Dendritic cell treated with granulocyte-macrophage colony-stimulating factor and Interleukin-4, amounts not matched to agents 40 ng/mL and 50 ng/mL, for 4 days (primary cell): ENCODE data around the gene PRR5L.

ENCODE experiments used
- H3K27ac Mint-ChIP-seq: one replicate; pipeline ENCODE4 v1.8.0; 2022; ENCODE audit warnings: mild to moderate bottlenecking, mixed read lengths
- H3K27me3 Mint-ChIP-seq: one replicate; pipeline ENCODE4 v1.8.0; 2022; ENCODE audit warnings: mild to moderate bottlenecking, mixed read lengths
- H3K36me3 Mint-ChIP-seq: one replicate; pipeline ENCODE4 v1.8.0; 2022; ENCODE audit warnings: low read depth, mixed read lengths
- H3K4me1 Mint-ChIP-seq: one replicate; pipeline ENCODE4 v1.8.0; 2022; ENCODE audit warnings: low read depth, mixed read lengths
- H3K4me3 Mint-ChIP-seq: one replicate; pipeline ENCODE4 v1.8.0; 2022; ENCODE audit warnings: mild to moderate bottlenecking, moderate library complexity, mixed read lengths
- H3K9me3 Mint-ChIP-seq: one replicate; pipeline ENCODE4 v1.8.0; 2022; ENCODE audit warnings: mixed read lengths
- intact Hi-C: fragments of 100-400 bp; cut with micrococcal nuclease; formaldehyde crosslinking; loops from one replicate; pipeline ENCODE4 v1.15.0; 2022

The PRR5L gene, protein sequence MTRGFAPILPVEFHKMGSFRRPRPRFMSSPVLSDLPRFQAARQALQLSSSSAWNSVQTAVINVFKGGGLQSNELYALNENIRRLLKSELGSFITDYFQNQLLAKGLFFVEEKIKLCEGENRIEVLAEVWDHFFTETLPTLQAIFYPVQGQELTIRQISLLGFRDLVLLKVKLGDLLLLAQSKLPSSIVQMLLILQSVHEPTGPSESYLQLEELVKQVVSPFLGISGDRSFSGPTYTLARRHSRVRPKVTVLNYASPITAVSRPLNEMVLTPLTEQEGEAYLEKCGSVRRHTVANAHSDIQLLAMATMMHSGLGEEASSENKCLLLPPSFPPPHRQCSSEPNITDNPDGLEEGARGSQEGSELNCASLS

DNA sequence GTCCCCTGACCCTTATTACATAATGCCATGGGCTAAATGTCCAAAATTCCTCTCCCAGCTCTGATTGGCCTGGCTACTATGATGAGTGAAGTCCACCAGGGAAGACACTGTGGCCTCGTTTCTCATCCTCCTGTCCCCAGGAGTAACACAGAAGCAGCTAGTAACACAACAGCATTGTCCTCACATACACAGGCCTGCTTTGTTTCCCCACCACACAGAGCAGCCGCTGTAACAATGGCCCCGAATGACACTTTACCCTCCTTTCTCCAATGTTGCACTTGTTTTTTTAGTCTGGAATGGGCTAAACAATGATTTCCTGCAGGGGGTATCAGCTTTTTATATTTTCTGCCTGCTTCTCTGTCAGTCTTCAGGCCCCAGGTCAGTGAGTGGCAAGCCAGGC is at the start of gene PRR5L:
Gene PRR5L (plus strand): TSS at position 363 of the 400 bp plus-strand sequence. CDS start 104,834 bp downstream, outside the sequence.
- Mint-ChIP-seq H3K27ac (no peak within 1 kb of the TSS), H3K27me3 (no peaks in the 10 kb centered on the region), H3K9me3 (no peaks in the 10 kb centered on the region), H3K4me3 (no peak within 1 kb of the TSS), H3K4me1 (peaks cover 17% of the 10 kb centered on the region), H3K36me3 (no peaks in the 10 kb centered on the region)
- intact Hi-C loops, result no loop called here

DNA sequence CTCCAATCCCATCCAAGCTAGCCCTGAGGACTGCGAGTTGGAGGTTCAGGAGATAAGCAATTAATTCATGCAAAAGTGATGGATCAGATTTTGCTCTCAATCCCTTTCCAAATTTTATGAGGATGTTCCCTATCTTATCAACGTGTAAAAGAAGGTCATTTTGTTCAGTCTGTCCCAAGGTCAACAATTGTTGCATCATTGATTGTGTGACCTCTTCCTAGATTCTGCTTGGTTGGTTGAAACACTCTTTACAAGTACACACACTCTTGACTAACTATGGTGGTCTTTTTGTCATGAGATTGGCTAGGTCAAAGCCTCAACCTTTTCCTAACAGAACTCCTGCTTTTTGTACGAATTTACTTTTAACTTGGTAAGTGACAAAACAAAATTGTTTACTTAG is 48.6 kb upstream of the PRR5L start:
- Mint-ChIP-seq H3K27me3 (peaks cover 16% of the 10 kb centered on the region), H3K4me3 (no peak overlapping the region), H3K36me3 (no peaks in the 10 kb centered on the region), H3K9me3 (no peaks in the 10 kb centered on the region), H3K4me1 (peaks cover 10% of the 10 kb centered on the region), H3K27ac (no peak overlapping the region)
- intact Hi-C loops, result no loop called here

DNA sequence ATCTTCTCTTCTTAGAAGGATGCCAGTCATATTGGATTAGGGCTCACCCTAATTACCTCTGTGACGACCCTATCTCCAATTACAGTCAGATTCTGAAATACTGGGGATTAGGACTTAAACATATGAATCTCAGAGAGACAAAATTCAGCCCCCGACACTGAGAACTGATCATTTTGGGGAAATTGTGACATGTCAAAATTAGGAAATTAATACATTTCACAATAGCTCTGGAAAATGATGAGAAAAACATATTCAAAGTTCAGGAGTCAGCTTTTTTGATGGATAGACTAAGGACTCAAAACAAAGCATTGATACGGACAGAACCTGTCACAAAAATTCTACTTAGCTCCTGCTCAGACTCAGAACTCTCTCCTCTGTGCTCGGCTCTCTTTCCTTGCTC is 47.7 kb upstream of the PRR5L start:
- Mint-ChIP-seq H3K27me3 (peaks cover 19% of the 10 kb centered on the region), H3K9me3 (no peaks in the 10 kb centered on the region), H3K27ac (no peak overlapping the region), H3K36me3 (no peaks in the 10 kb centered on the region), H3K4me3 (no peak overlapping the region), H3K4me1 (peaks cover 10% of the 10 kb centered on the region)
- intact Hi-C loops, result no loop called here

DNA sequence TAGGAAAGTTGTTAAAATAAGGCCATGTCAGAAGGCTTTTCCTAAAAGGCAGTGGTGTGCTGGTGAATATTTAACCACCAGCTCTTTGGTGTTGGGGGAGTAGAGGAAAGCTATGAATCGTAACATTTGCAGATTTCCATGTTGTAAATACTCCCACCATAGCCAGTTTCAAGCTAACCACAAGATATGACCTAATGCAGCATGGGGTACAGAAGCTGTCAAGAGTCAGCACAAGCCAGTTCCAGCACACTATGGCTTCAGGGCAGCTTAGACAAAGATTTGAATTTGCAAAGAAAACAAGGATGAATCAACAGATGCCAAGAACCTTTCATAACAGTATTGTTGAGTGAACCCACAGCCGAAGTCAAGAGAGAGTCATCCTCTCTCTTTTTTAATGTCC is 46.8 kb upstream of the PRR5L start:
- no peaks in the 10 kb centered on the region for H3K36me3 Mint-ChIP-seq
- no peak overlapping the region for H3K27ac Mint-ChIP-seq
- peaks cover 20% of the 10 kb centered on the region for H3K27me3 Mint-ChIP-seq
- intact Hi-C loops, result no loop called here
- H3K4me3 Mint-ChIP-seq, result no peak overlapping the region
- H3K4me1 Mint-ChIP-seq, result peaks cover 10% of the 10 kb centered on the region
- H3K9me3 Mint-ChIP-seq, result no peaks in the 10 kb centered on the region

DNA sequence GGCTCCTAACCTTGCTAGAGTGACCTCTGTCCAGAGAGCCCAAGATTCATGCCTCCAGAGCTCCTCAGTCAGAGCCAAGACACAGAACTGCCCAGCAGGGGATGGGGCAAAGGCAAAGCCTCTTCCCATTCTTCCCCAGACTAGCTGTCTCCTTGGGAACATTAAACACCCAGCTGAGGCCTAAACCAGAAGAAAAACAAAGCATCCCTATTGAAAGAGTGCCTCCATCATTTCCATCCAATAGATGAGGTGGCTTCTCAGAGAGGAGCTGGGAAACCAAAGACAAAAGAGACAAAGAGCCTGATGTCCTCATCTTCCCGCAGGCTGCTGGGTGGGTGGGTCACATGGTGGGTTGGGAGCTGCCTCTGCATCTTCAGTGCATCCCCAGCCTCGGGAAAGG is 44.3 kb upstream of the PRR5L start:
- peaks cover 21% of the 10 kb centered on the region for H3K27me3 Mint-ChIP-seq
- intact Hi-C loops, result no loop called here
- no peaks in the 10 kb centered on the region for H3K36me3 Mint-ChIP-seq
- H3K4me3 Mint-ChIP-seq, result no peak overlapping the region
- no peak overlapping the region for H3K27ac Mint-ChIP-seq
- no peaks in the 10 kb centered on the region for H3K9me3 Mint-ChIP-seq
- H3K4me1 Mint-ChIP-seq, result peaks cover 10% of the 10 kb centered on the region

DNA sequence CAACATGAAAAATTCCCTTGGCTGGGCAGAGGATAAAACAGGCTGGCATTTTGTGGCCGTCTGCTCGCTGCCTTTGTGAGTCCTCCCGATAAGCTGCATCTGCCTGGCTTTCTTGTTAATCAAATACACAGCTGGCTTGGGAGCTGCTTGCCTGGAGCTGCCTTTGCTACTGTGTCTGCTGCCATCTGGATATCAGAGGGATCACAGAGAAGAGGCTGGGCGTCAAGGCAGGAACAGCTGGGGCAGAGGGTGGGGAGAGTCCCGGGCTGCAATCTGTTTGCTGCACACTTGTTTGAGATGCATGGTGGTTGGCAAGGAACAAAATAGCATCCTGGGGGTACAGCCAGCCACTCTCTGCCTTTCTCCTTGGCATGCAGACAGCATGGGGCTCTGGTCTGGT is 42.9 kb upstream of the PRR5L start:
- intact Hi-C loops, result no loop called here
- no peaks in the 10 kb centered on the region for H3K36me3 Mint-ChIP-seq
- no peaks in the 10 kb centered on the region for H3K9me3 Mint-ChIP-seq
- peaks cover 21% of the 10 kb centered on the region for H3K27me3 Mint-ChIP-seq
- H3K4me1 Mint-ChIP-seq, result peaks cover 5% of the 10 kb centered on the region
- no peak overlapping the region for H3K27ac Mint-ChIP-seq
- H3K4me3 Mint-ChIP-seq, result no peak overlapping the region

DNA sequence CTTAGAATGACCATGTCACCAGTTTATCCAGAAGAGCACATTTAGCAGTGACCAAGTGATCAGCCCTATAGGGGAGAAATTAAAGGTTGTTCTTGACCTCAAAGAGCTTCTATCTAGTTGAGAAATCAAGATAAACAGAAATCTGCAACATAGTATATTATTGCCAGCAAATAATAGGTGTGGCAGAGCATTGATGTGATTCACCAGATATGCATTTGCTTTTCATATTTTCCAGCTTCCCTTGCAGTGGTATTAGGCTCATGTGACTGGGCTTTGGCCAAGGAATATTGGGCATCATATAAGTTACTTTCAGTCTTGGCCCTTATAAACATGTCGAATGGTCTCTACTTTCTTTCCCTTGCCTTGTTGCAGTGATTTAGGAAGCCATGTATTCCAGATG is 41.4 kb upstream of the PRR5L start:
- Mint-ChIP-seq H3K4me3 (no peak overlapping the region), H3K36me3 (no peaks in the 10 kb centered on the region), H3K27ac (no peak overlapping the region), H3K9me3 (no peaks in the 10 kb centered on the region), H3K27me3 (peaks cover 30% of the 10 kb centered on the region), H3K4me1 (no peaks in the 10 kb centered on the region)
- intact Hi-C loops, result no loop called here

DNA sequence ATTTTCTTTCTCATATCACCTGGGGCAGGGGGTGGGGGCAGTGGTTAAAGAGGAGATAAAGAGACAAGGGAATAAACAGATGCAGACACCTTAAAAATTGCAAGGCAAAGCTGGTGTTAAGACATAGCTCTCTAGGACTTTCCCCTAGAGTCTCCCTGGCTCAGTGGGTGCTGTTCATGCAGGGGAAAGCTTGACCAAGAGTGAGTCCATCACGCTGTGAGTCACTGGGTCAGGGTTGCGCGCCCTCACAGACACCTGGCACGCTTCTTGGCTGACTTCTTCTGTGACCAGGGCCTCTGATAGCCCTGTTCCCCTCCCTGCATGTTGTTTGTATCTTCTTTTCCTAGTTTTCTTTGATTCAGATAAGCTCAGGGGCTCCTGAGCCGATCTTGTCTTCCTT is 38.7 kb upstream of the PRR5L start:
- peaks cover 39% of the 10 kb centered on the region for H3K27me3 Mint-ChIP-seq
- no peak overlapping the region for H3K27ac Mint-ChIP-seq
- H3K36me3 Mint-ChIP-seq, result no peaks in the 10 kb centered on the region
- intact Hi-C loops, result no loop called here
- no peaks in the 10 kb centered on the region for H3K9me3 Mint-ChIP-seq
- H3K4me3 Mint-ChIP-seq, result no peak overlapping the region
- H3K4me1 Mint-ChIP-seq, result no peaks in the 10 kb centered on the region

DNA sequence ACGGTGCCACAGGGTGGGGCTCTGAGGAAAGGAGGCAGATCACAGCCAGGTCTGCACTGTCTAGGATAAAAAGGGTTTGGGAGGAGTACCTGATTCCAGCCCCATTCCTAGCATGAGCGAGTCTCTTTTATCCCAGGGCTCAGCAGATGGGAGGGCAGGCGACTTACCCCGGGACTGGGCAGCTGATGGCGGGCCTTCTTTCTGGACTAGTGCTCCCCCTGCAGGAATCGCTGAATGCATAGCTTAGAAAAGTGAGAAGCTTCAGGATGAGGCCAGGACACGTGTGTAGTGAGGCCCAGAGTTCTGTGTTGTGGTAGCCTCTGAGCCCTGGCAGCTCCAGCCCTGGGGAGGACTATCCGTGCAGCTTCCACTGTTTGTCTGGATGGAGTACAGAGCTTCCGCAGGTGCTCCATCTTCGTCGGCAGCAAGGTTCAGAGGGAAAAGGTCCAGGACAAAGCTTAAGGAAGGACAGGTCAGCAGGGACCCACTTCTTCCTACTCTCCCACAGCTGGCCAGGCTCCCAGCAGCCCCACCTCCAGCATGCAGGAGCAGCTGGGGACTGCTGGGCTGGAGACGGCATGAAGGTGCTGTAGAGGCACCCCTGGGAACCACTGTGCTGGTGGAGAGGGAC is 37.2 kb upstream of the PRR5L start:
- Mint-ChIP-seq H3K4me1 (no peaks in the 10 kb centered on the region), H3K27ac (no peak overlapping the region), H3K36me3 (no peaks in the 10 kb centered on the region), H3K27me3 (peaks cover 40% of the 10 kb centered on the region), H3K4me3 (no peak overlapping the region), H3K9me3 (no peaks in the 10 kb centered on the region)
- intact Hi-C loops, result loop anchor here (2.0 kb wide), 1 partner anchor 642 kb away; no protein-coding TSS in a partner anchor

DNA sequence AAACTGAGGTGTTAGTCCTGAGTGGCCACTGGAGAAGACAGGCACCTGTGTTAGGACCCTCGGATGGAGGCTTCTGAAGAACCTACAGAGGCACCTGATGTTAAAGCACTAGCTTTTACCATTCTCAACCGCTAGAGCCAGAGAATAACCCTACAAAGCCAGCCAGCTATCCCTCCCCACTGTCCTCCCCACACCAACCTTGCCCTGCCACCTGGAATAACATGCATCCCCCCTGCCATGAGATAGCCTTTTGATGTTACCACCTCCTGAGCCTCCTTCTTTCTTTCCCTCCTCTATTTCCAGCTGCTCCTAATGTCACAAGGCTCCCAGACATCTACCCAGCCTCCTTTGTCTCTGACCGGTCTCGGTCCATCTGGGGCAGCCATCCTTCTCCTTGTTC is 35.0 kb upstream of the PRR5L start:
- Mint-ChIP-seq H3K27me3 (peaks cover 46% of the 10 kb centered on the region), H3K27ac (no peak overlapping the region), H3K36me3 (no peaks in the 10 kb centered on the region), H3K4me3 (no peak overlapping the region), H3K9me3 (no peaks in the 10 kb centered on the region), H3K4me1 (no peaks in the 10 kb centered on the region)
- intact Hi-C loops, result no loop called here

DNA sequence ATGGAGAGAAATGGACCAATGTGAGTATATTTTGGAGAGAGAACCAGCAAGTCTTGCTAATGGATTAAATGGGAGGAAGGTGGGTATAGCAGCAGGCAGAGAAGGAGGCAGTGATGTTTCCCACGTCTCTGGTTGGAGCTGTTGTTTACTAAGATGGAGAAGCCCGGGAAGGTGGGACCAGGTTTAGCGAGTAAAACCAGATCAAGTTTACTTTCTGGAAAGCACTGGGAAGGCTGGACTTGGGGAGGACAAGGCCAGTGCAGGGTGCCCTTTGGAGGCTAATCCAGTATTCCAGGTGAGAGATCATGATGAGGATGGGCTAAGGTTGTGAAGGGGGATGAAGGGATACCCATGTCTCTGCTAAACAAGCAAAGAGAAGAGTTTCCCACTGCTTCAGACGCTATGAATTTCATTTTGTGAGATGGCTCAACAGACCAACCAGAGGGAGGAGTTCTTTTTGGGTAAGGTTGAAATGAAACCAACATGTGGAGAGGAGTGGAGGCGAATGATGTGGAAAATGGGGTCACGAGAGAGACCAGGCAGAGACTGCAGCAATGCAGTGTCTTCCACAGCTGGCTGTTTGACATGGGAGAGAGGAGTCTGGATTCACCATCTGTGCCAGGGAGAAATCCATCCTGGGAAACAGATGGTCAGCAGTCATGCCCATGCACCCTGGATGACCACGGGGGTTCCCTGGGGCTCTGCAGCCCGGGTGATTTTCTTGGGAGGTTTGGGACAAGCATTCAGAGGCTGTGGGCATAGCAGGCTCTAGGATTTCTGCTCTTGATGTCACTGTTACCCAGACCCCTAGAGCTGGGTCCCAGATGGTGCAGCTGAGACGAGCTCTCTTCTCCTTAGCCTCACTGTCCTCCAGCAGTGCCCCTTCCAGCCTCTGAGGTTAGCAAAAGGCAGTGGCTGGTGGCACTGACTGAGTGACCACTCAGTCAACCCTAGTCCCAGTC is 31.8 kb upstream of the PRR5L start:
- no peaks in the 10 kb centered on the region for H3K4me1 Mint-ChIP-seq
- intact Hi-C loops, result no loop called here
- peaks cover 24% of the 10 kb centered on the region for H3K27me3 Mint-ChIP-seq
- no peaks in the 10 kb centered on the region for H3K9me3 Mint-ChIP-seq
- H3K27ac Mint-ChIP-seq, result no peak overlapping the region
- H3K4me3 Mint-ChIP-seq, result no peak overlapping the region
- H3K36me3 Mint-ChIP-seq, result no peaks in the 10 kb centered on the region

DNA sequence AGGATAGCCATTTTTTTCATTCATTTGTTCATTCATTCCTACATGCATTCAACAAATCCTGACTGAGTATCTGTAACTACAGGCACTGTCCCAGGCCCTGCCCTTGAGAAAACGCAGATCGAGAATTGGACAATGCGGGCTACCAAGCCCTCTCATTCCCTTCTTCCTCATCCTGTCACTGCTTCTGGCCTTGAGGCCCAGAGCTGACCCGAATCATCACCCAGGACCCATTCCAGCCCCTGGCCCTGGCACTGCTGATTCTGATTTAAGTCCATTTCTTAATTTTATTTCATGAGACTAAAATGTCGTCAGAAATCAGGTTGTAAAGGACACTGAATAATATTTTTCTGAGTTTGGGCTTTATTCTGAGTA is 31.1 kb upstream of the PRR5L start:
- Mint-ChIP-seq H3K27me3 (peaks cover 23% of the 10 kb centered on the region), H3K4me3 (no peak overlapping the region), H3K27ac (no peak overlapping the region), H3K9me3 (no peaks in the 10 kb centered on the region), H3K4me1 (no peaks in the 10 kb centered on the region), H3K36me3 (peaks cover 6% of the 10 kb centered on the region)
- intact Hi-C loops, result loop anchor here (5.0 kb wide), 1 partner anchor 778 kb away; no protein-coding TSS in a partner anchor

DNA sequence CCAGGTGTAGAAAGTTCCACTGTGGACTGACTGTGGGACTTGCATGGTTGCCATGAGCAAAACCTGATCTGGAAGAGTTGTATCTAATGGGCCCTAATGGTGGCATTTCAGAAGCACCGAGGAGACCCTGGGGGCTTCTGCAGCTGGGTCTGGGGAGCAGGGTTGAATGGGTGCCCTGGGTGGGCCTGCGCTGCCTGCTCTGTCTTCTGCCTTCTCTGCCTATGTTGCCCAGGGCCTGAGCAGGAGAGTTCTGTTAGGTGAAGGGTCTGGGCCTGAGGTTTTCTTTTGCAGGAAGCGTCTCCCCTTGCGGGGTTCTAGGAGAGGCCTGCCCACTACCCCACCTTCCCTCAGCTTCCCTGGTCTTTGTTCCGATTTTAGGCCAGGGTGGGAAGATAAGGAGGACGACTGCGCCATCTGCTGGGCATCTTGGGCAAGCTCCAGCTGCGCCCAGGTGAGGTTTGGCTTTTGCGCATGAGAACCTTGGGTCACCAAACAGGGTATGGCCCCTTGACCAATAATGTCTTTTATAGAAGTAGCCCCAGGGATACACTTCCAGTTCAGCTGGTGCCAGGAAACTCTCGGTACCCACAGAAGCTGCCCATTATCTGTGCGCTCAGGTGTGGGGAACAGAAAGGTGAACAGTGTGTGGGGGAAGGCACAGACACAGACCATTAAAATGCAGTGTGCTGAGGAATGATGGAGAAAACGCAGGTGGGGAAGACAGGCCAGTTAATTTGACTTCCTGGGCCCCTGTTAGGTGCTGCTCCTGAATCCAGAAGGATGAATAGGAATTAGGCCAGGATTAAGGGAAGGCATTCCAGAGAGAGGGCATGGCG is 30.1 kb upstream of the PRR5L start:
- intact Hi-C loops, result loop anchor here (1.0 to 5.0 kb wide), 3 partner anchors 223 to 779 kb away; no protein-coding TSS in a partner anchor
- H3K9me3 Mint-ChIP-seq, result no peaks in the 10 kb centered on the region
- no peak overlapping the region for H3K27ac Mint-ChIP-seq
- no peaks in the 10 kb centered on the region for H3K4me1 Mint-ChIP-seq
- peaks cover 17% of the 10 kb centered on the region for H3K36me3 Mint-ChIP-seq
- H3K4me3 Mint-ChIP-seq, result no peak overlapping the region
- H3K27me3 Mint-ChIP-seq, result peaks cover 19% of the 10 kb centered on the region
